Measurements from ENCODE around the gene SLC5A4. TPM values are rescaled to one million over a fixed set of nuclear protein-coding genes. Genes with fewer than 3 reads are reported as not detected.

The SLC5A4 gene
- total RNA-seq, 1 experiment from 2014 or later: 0.10 TPM

- DNase-seq: no peak
- Histone ChIP-seq H3K27me3 (no peaks in the 10 kb centered on the region), H3K9me3 (replicated peaks) (no peaks in the 10 kb centered on the region), H3K27ac (no peak overlapping the region), H3K4me3 (no peak overlapping the region), H3K4me1 (no peaks in the 10 kb centered on the region), H3K36me3 (no peaks in the 10 kb centered on the region)
These were observed 6.9 kb downstream of the SLC5A4 start for GRCh38 chr22:32248276-32248675.

- H3K4me3 ChIP-seq: no peak overlapping the region
- no peaks in the 10 kb centered on the region for H3K9me3 ChIP-seq (replicated peaks)
- no peaks in the 10 kb centered on the region for H3K36me3 ChIP-seq
- 0 out of 2 replicates have a peak, but pooled peaks cover under 1% of the 10 kb centered on the region for H3K27me3 ChIP-seq
- H3K27ac ChIP-seq: no peak overlapping the region
- no peak for DNase-seq
- H3K4me1 ChIP-seq: no peaks in the 10 kb centered on the region
These were observed 9.0 kb downstream of the SLC5A4 start for GRCh38 chr22:32246166-32246565.

- no peak for DNase-seq
- Histone ChIP-seq H3K4me3 (no peak overlapping the region), H3K27ac (no peak overlapping the region), H3K27me3 (0 out of 2 replicates have a peak, but pooled peaks cover 3% of the 10 kb centered on the region), H3K36me3 (no peaks in the 10 kb centered on the region), H3K9me3 (replicated peaks) (no peaks in the 10 kb centered on the region), H3K4me1 (no peaks in the 10 kb centered on the region)
These were observed 10.1 kb downstream of the SLC5A4 start for GRCh38 chr22:32245042-32245441.

- H3K27ac ChIP-seq: no peak overlapping the region
- H3K9me3 ChIP-seq (replicated peaks): no peaks in the 10 kb centered on the region
- 0 out of 2 replicates have a peak, but pooled peaks cover 3% of the 10 kb centered on the region for H3K27me3 ChIP-seq
- no peak overlapping the region for H3K4me3 ChIP-seq
- no peak for DNase-seq
- H3K4me1 ChIP-seq: no peaks in the 10 kb centered on the region
- H3K36me3 ChIP-seq: no peaks in the 10 kb centered on the region
These were observed 10.6 kb downstream of the SLC5A4 start for GRCh38 chr22:32244547-32244946.

- Histone ChIP-seq H3K27me3 (0 out of 2 replicates have a peak, but pooled peaks cover 3% of the 10 kb centered on the region), H3K36me3 (no peaks in the 10 kb centered on the region), H3K27ac (no peak overlapping the region), H3K4me1 (no peaks in the 10 kb centered on the region), H3K4me3 (no peak overlapping the region), H3K9me3 (replicated peaks) (no peaks in the 10 kb centered on the region)
- no peak for DNase-seq
These were observed 14.7 kb downstream of the SLC5A4 start for GRCh38 chr22:32240461-32240860.

GRCh38 chr22:32237906-32238305, 17.2 kb downstream of the SLC5A4 start:
- Histone ChIP-seq H3K4me1 (no peaks in the 10 kb centered on the region), H3K27ac (no peak overlapping the region), H3K36me3 (no peaks in the 10 kb centered on the region), H3K27me3 (0 out of 2 replicates have a peak, but pooled peaks cover 3% of the 10 kb centered on the region), H3K4me3 (no peak overlapping the region), H3K9me3 (replicated peaks) (no peaks in the 10 kb centered on the region)
- DNase-seq: no peak

GRCh38 chr22:32236970-32237369, 18.2 kb downstream of the SLC5A4 start:
- Histone ChIP-seq H3K27me3 (0 out of 2 replicates have a peak, but pooled peaks cover 3% of the 10 kb centered on the region), H3K36me3 (no peaks in the 10 kb centered on the region), H3K4me1 (no peaks in the 10 kb centered on the region), H3K4me3 (no peak overlapping the region), H3K27ac (no peak overlapping the region), H3K9me3 (replicated peaks) (no peaks in the 10 kb centered on the region)
- DNase-seq: no peak

- Histone ChIP-seq H3K4me3 (no peak overlapping the region), H3K27ac (no peak overlapping the region), H3K36me3 (no peaks in the 10 kb centered on the region), H3K9me3 (replicated peaks) (no peaks in the 10 kb centered on the region), H3K4me1 (no peaks in the 10 kb centered on the region), H3K27me3 (no peaks in the 10 kb centered on the region)
- DNase-seq: no peak
These were observed 22.1 kb downstream of the SLC5A4 start for GRCh38 chr22:32233091-32233490.

- no peaks in the 10 kb centered on the region for H3K27me3 ChIP-seq
These were observed 22.8 kb downstream of the SLC5A4 start for GRCh38 chr22:32232191-32232830.

GRCh38 chr22:32226326-32227104, 28.6 kb downstream of the SLC5A4 start:
- Histone ChIP-seq H3K27me3 (no peaks in the 10 kb centered on the region), H3K27ac (no peak overlapping the region), H3K4me3 (no peak overlapping the region), H3K4me1 (no peaks in the 10 kb centered on the region), H3K9me3 (replicated peaks) (no peaks in the 10 kb centered on the region), H3K36me3 (no peaks in the 10 kb centered on the region)
- no peak for DNase-seq

More at GRCh38 chr22:32232191-32232830, 22.8 kb downstream of the SLC5A4 start:
- no peak for DNase-seq
- Histone ChIP-seq H3K9me3 (replicated peaks) (no peaks in the 10 kb centered on the region), H3K4me1 (no peaks in the 10 kb centered on the region), H3K36me3 (no peaks in the 10 kb centered on the region), H3K27ac (no peak overlapping the region), H3K4me3 (no peak overlapping the region)

GRCh38 chr22:32222991-32223390, 32.2 kb downstream of the SLC5A4 start:
- DNase-seq: no peak
- H3K9me3 ChIP-seq (replicated peaks): no peaks in the 10 kb centered on the region
- no peaks in the 10 kb centered on the region for H3K27me3 ChIP-seq
- H3K27ac ChIP-seq: no peak overlapping the region
- no peaks in the 10 kb centered on the region for H3K4me1 ChIP-seq
- no peak overlapping the region for H3K4me3 ChIP-seq
- H3K36me3 ChIP-seq: no peaks in the 10 kb centered on the region

GRCh38 chr22:32219026-32219425, 36.1 kb downstream of the SLC5A4 start:
- H3K27ac ChIP-seq: no peak overlapping the region
- DNase-seq: no peak

GRCh38 chr22:32218470-32218869, 36.7 kb downstream of the SLC5A4 start:
- Histone ChIP-seq H3K27ac (no peak overlapping the region), H3K27me3 (0 out of 2 replicates have a peak, but pooled peaks cover 4% of the 10 kb centered on the region), H3K9me3 (replicated peaks) (no peaks in the 10 kb centered on the region), H3K36me3 (no peaks in the 10 kb centered on the region), H3K4me1 (no peaks in the 10 kb centered on the region), H3K4me3 (no peak overlapping the region)
- no peak for DNase-seq

More at GRCh38 chr22:32219026-32219425, 36.1 kb downstream of the SLC5A4 start:
- Histone ChIP-seq H3K27me3 (0 out of 2 replicates have a peak, but pooled peaks cover 4% of the 10 kb centered on the region), H3K4me1 (no peaks in the 10 kb centered on the region), H3K9me3 (replicated peaks) (no peaks in the 10 kb centered on the region), H3K36me3 (no peaks in the 10 kb centered on the region), H3K4me3 (no peak overlapping the region)

- Histone ChIP-seq H3K36me3 (no peaks in the 10 kb centered on the region), H3K9me3 (replicated peaks) (no peaks in the 10 kb centered on the region), H3K27me3 (0 out of 2 replicates have a peak, but pooled peaks cover 4% of the 10 kb centered on the region), H3K4me1 (no peaks in the 10 kb centered on the region), H3K4me3 (no peak overlapping the region), H3K27ac (no peak overlapping the region)
- DNase-seq: no peak
These were observed 37.7 kb downstream of the SLC5A4 start for GRCh38 chr22:32217465-32217864.

GRCh38 chr22:32216911-32217310, 38.2 kb downstream of the SLC5A4 start:
- H3K4me3 ChIP-seq: no peak overlapping the region
- no peak for DNase-seq
- H3K27ac ChIP-seq: no peak overlapping the region
- H3K4me1 ChIP-seq: no peaks in the 10 kb centered on the region
- no peaks in the 10 kb centered on the region for H3K36me3 ChIP-seq
- 0 out of 2 replicates have a peak, but pooled peaks cover 4% of the 10 kb centered on the region for H3K27me3 ChIP-seq
- no peaks in the 10 kb centered on the region for H3K9me3 ChIP-seq (replicated peaks)
